Measurements from ENCODE around the gene PRDM12.

The PRDM12 gene

GRCh38 chr9:130732136-130732535, 67.7 kb downstream of the PRDM12 start:
- DNase-seq: no peak
